Measurements from ENCODE around the gene CFL1.

GRCh38 chr11:65833297-65834030, 24.5 kb downstream of the CFL1 start, which contains the start of gene SNX32:
- TF ChIP-seq, protein P1, sequence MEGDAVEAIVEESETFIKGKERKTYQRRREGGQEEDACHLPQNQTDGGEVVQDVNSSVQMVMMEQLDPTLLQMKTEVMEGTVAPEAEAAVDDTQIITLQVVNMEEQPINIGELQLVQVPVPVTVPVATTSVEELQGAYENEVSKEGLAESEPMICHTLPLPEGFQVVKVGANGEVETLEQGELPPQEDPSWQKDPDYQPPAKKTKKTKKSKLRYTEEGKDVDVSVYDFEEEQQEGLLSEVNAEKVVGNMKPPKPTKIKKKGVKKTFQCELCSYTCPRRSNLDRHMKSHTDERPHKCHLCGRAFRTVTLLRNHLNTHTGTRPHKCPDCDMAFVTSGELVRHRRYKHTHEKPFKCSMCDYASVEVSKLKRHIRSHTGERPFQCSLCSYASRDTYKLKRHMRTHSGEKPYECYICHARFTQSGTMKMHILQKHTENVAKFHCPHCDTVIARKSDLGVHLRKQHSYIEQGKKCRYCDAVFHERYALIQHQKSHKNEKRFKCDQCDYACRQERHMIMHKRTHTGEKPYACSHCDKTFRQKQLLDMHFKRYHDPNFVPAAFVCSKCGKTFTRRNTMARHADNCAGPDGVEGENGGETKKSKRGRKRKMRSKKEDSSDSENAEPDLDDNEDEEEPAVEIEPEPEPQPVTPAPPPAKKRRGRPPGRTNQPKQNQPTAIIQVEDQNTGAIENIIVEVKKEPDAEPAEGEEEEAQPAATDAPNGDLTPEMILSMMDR (IDR thresholded peaks at IDR 0.05): no peak
- TF ChIP-seq POLR2AphosphoS5 (IDR thresholded peaks at IDR 0.05) (no peak), POLR2A (IDR thresholded peaks at IDR 0.05) (no peak), EP300 (IDR thresholded peaks at IDR 0.05) (no peak)

Measured in sigmoid colon (tissue), 4 donors.